Gastroesophageal sphincter (tissue), 4 donors: Measurements from ENCODE around the gene GSTM5. TPM values are rescaled to one million over a fixed set of nuclear protein-coding genes. Genes with fewer than 3 reads are reported as not detected.
"Not testable (repeated sequence)": the region's sequence is repeated elsewhere in the genome, so short reads cannot be mapped to it uniquely, and the experiment has no call there.

ENCODE experiments used
- ATAC-seq: fragments of 150-250 bp; one replicate; pipeline ENCODE4 v1.9.1; 2016; ENCODE audit warnings: mild to moderate bottlenecking, moderate library complexity
- H3K27ac ChIP-seq, 4 donors: fragments of 200-600 bp; sonication (generic) in 3 of 4; 1 replicate in 3 of 4; 2 replicates in 1 of 4; pipeline ENCODE4 v1.5.1; 2016 to 2019
- H3K27me3 ChIP-seq: fragments of 200-600 bp; sonication (generic); one replicate; pipeline ENCODE4 v1.5.1; 2019
- H3K36me3 ChIP-seq, 2 donors: fragments of 200-600 bp; sonication (generic); one replicate each; pipeline ENCODE4 v1.5.1; 2019; ENCODE audit warnings: control low read depth in 1 of 2
- H3K4me1 ChIP-seq, 3 donors: fragments of 200-600 bp; sonication (generic); 1 replicate in 2 of 3; 2 replicates in 1 of 3; pipeline ENCODE4 v1.5.1; 2016 to 2019; ENCODE audit warnings: control low read depth in 2 of 3
- H3K4me3 ChIP-seq, 2 donors: fragments of 200-600 bp; sonication (generic); one replicate each; pipeline ENCODE4 v1.5.1; 2019; ENCODE audit warnings: mild to moderate bottlenecking in 1 of 2, moderate library complexity in 1 of 2
- H3K9me3 ChIP-seq, 3 donors: fragments of 200-600 bp; sonication (generic); one replicate each; pipeline ENCODE4 v1.5.1; 2017 to 2019; ENCODE audit warnings: control low read depth in 2 of 3
- CTCF ChIP-seq, 4 experiments: fragments of 200-600 bp in 2 of 4; fragments of 450-650 bp in 2 of 4; sonication (generic) in 1 of 4; IDR thresholded peaks; one replicate each; pipeline ENCODE4 v1.5.1; 2017 to 2019; ENCODE audit warnings: antibody characterized with exemption in 4 of 4, mild to moderate bottlenecking in 2 of 4, moderate library complexity in 2 of 4
- EP300 ChIP-seq: sonication (generic); formaldehyde crosslinking; IDR thresholded peaks from one replicate; pipeline ENCODE4 v1.6.1; 2017; ENCODE audit warnings: antibody characterized with exemption, mild to moderate bottlenecking
- POLR2A ChIP-seq, 2 donors: fragments of 450-650 bp; IDR thresholded peaks; one replicate each; pipeline ENCODE4 v1.6.1; 2017; ENCODE audit warnings: antibody characterized with exemption in 2 of 2, mild to moderate bottlenecking in 2 of 2, moderate library complexity in 1 of 2
- POLR2AphosphoS5 ChIP-seq: sonication (generic); formaldehyde crosslinking; IDR thresholded peaks from one replicate; pipeline ENCODE4 v1.6.1; 2017; ENCODE audit warnings: antibody characterized with exemption
- WGBS, 2 donors: methylation state at CpG; one replicate each; pipeline ENCODE4 v1.1.5; 2018; ENCODE audit warnings: low coverage in 1 of 2; 5-methylcytosine and 5-hydroxymethylcytosine counted together
- total RNA-seq, 4 donors: library from RNA; depleted of rRNA; stranded (reverse); fragments of >200 nt; gene quantifications; one replicate each; pipeline ENCODE4 v1.1.0, GENCODE V29; 2016

GSTM5 gene
- total RNA-seq, 4 donors from 2014 or later: 2.7 to 9.2 (median 6.3) TPM

GRCh38 chr1:109671067-109671466, 41.0 kb upstream of the GSTM5 start:
- Histone ChIP-seq H3K9me3 (no peaks in the 10 kb centered on the region), H3K36me3 (peaks cover 0 to 28% of the 10 kb centered on the region in 2 donors), H3K27me3 (no peaks in the 10 kb centered on the region), H3K27ac (no peak overlapping the region), H3K4me1 (peaks cover 0 to 18% (median 3%) of the 10 kb centered on the region in 3 donors), H3K4me3 (no peak overlapping the region)
- no peak for ATAC-seq
- 80% methylated on average over 2 of the region's 5 CpGs; no CpG with 5 or more reads in 1 of the 2 donors for WGBS, 2 donors
- TF ChIP-seq POLR2AphosphoS5 (no peak), POLR2A (IDR thresholded peaks at IDR 0.05) (no peak), CTCF (IDR thresholded peaks at IDR 0.05) (no peak), EP300 (no peak)

GRCh38 chr1:109673861-109674260, 38.2 kb upstream of the GSTM5 start:
- H3K4me1 ChIP-seq, H3K27me3 ChIP-seq, H3K4me3 ChIP-seq, ATAC-seq, H3K27ac ChIP-seq, H3K9me3 ChIP-seq: not testable (repeated sequence)
- peaks cover 0 to 28% of the 10 kb centered on the region in 2 donors for H3K36me3 ChIP-seq
- WGBS, 2 donors: 89% methylated on average over 1 of the region's 2 CpGs; no CpG with 5 or more reads in 1 of the 2 donors

GRCh38 chr1:109676683-109677381, 35.2 kb upstream of the GSTM5 start:
- H3K4me3 ChIP-seq, H3K4me1 ChIP-seq, ATAC-seq, H3K27ac ChIP-seq, H3K9me3 ChIP-seq, H3K27me3 ChIP-seq: not testable (repeated sequence)
- H3K36me3 ChIP-seq: peaks cover 0 to 17% of the 10 kb centered on the region in 2 donors
- WGBS, 2 donors: 79 to 82% methylated on average over 2 of the region's 3 CpGs

- 59% methylated on average over 3 of the region's 3 CpGs for WGBS, 2 donors
These were observed 34.6 kb upstream of the GSTM5 start for GRCh38 chr1:109677459-109677858.

GRCh38 chr1:109678637-109679036, 33.4 kb upstream of the GSTM5 start:
- not testable (repeated sequence) for H3K27me3 ChIP-seq, H3K4me3 ChIP-seq, ATAC-seq, H3K9me3 ChIP-seq, H3K4me1 ChIP-seq, H3K36me3 ChIP-seq, H3K27ac ChIP-seq
- whole genome bisulfite sequencing, 2 donors: 74 to 100% methylated on average over 2 of the region's 2 CpGs

More at GRCh38 chr1:109677459-109677858, 34.6 kb upstream of the GSTM5 start:
- Histone ChIP-seq H3K4me1 (no peaks in the 10 kb centered on the region), H3K36me3 (peaks cover 0 to 15% of the 10 kb centered on the region in 2 donors), H3K27me3 (no peaks in the 10 kb centered on the region), H3K4me3 (no peak overlapping the region), H3K9me3 (no peaks in the 10 kb centered on the region), H3K27ac (no peak overlapping the region)
- TF ChIP-seq POLR2AphosphoS5: no peak
- TF ChIP-seq CTCF (IDR thresholded peaks at IDR 0.05): no peak
- TF ChIP-seq POLR2A (IDR thresholded peaks at IDR 0.05): no peak
- no peak for TF ChIP-seq EP300
- ATAC-seq: no peak

- not testable (repeated sequence) for H3K27ac ChIP-seq, H3K27me3 ChIP-seq, ATAC-seq, H3K9me3 ChIP-seq, H3K4me3 ChIP-seq, H3K4me1 ChIP-seq, H3K36me3 ChIP-seq
- WGBS, 2 donors: 100% methylated on average over 2 of the region's 6 CpGs; no CpG with 5 or more reads in 1 of the 2 donors
These were observed 27.3 kb upstream of the GSTM5 start for GRCh38 chr1:109684777-109685176.

GRCh38 chr1:109685399-109685798, 26.7 kb upstream of the GSTM5 start:
- H3K27ac ChIP-seq, H3K27me3 ChIP-seq, H3K4me1 ChIP-seq, ATAC-seq, H3K36me3 ChIP-seq, H3K9me3 ChIP-seq, H3K4me3 ChIP-seq: not testable (repeated sequence)
- no CpG with 5 or more reads among the region's 1 CpG for WGBS, 2 donors

GRCh38 chr1:109685890-109686289, 26.2 kb upstream of the GSTM5 start:
- WGBS, 2 donors: no CpG with 5 or more reads among the region's 4 CpGs
- not testable (repeated sequence) for H3K27me3 ChIP-seq, ATAC-seq, H3K4me3 ChIP-seq, H3K36me3 ChIP-seq, H3K27ac ChIP-seq, H3K9me3 ChIP-seq, H3K4me1 ChIP-seq

- H3K4me1 ChIP-seq, H3K27me3 ChIP-seq, H3K9me3 ChIP-seq, ATAC-seq, H3K4me3 ChIP-seq, H3K36me3 ChIP-seq: not testable (repeated sequence)
- no CpG with 5 or more reads among the region's 11 CpGs for WGBS, 2 donors
- H3K27ac ChIP-seq: peak overlapping the region in 1 of 4 donors; percentile 80
These were observed 24.9 kb upstream of the GSTM5 start for GRCh38 chr1:109687109-109687508.
